HepG2 (cell line): ENCODE results near the gene MLLT10. TPM values are rescaled to one million over a fixed set of nuclear protein-coding genes. Genes with fewer than 3 reads are reported as not detected.
A peak's percentile ranks its signal among the peaks of the same experiment; 100 is the strongest.

ENCODE experiments used
- AHDC1 ChIP-seq: sonication (generic); formaldehyde crosslinking; IDR thresholded peaks from 2 replicates; pipeline ENCODE4 v1.5.1; 2020; ENCODE audit warnings: mild to moderate bottlenecking, missing genetic modification reagents, borderline replicate concordance
- DNMT3B ChIP-seq: conservative IDR thresholded peaks from 2 replicates; pipeline ENCODE4 v1.6.1; 2016; ENCODE audit warnings: missing biosample characterization, control low read depth
- HNRNPUL1 ChIP-seq: fragments of 200-400 bp; formaldehyde crosslinking; IDR thresholded peaks from 2 replicates; pipeline ENCODE4 v1.6.1; 2017; ENCODE audit warnings: low read depth, mild to moderate bottlenecking, low read length, moderate library complexity
- KDM1A ChIP-seq: IDR thresholded peaks from 2 replicates; pipeline ENCODE4 v1.6.1; 2016; ENCODE audit warnings: missing compliant biosample characterization
- KLF12 ChIP-seq: sonication (generic); formaldehyde crosslinking; IDR thresholded peaks from 2 replicates; pipeline ENCODE4 v1.4.0; 2020; ENCODE audit warnings: missing genetic modification reagents, borderline replicate concordance
- MZF1 ChIP-seq: sonication (generic); formaldehyde crosslinking; IDR thresholded peaks from 2 replicates; pipeline ENCODE4 v1.8.1; 2023; ENCODE audit warnings: mild to moderate bottlenecking, missing genetic modification reagents, borderline replicate concordance
- PHF20 ChIP-seq: sonication (generic); formaldehyde crosslinking; IDR thresholded peaks from 2 replicates; pipeline ENCODE4 v1.5.0; 2020; ENCODE audit warnings: mild to moderate bottlenecking, missing genetic modification reagents
- SSRP1 ChIP-seq: IDR thresholded peaks from 2 replicates; pipeline ENCODE4 v1.6.1; 2016; ENCODE audit warnings: control low read depth
- TAF15 ChIP-seq: fragments of 200-400 bp; formaldehyde crosslinking; IDR thresholded peaks from one replicate; pipeline ENCODE4 v1.6.1; 2018; ENCODE audit warnings: mild to moderate bottlenecking, low read depth, low read length; ENCODE audit not compliant: poor library complexity, severe bottlenecking
- TFDP1 ChIP-seq: IDR thresholded peaks from 2 replicates; pipeline ENCODE4 v1.6.1; 2016; ENCODE audit warnings: missing compliant biosample characterization, missing genetic modification reagents, borderline replicate concordance
- TRAFD1 ChIP-seq: sonication (generic); formaldehyde crosslinking; IDR thresholded peaks from 2 replicates; pipeline ENCODE4 v1.5.1; 2020; ENCODE audit warnings: missing genetic modification reagents, mild to moderate bottlenecking, borderline replicate concordance
- ZBTB42 ChIP-seq: sonication (generic); formaldehyde crosslinking; IDR thresholded peaks from 2 replicates; pipeline ENCODE4 v1.5.0; 2020; ENCODE audit warnings: mild to moderate bottlenecking, missing genetic modification reagents
- ZNF3 ChIP-seq: IDR thresholded peaks from 2 replicates; pipeline ENCODE4 v1.7.0; 2017; ENCODE audit warnings: inconsistent platforms
- ZNF33A ChIP-seq: sonication (generic); formaldehyde crosslinking; IDR thresholded peaks from 2 replicates; pipeline ENCODE4 v1.5.1; 2020; ENCODE audit warnings: missing genetic modification reagents, mild to moderate bottlenecking, moderate library complexity, borderline replicate concordance
- ZNF343 ChIP-seq: sonication (generic); formaldehyde crosslinking; IDR thresholded peaks from 2 replicates; pipeline ENCODE4 v1.4.0; 2020; ENCODE audit warnings: mild to moderate bottlenecking, missing genetic modification reagents
- ZNF549 ChIP-seq: sonication (generic); formaldehyde crosslinking; IDR thresholded peaks from 2 replicates; pipeline ENCODE4 v1.5.0; 2020; ENCODE audit warnings: missing genetic modification reagents
- ZNF580 ChIP-seq: IDR thresholded peaks from 2 replicates; pipeline ENCODE4 v1.6.1; 2016; ENCODE audit warnings: low read depth, borderline replicate concordance
- ZNF660 ChIP-seq: sonication (generic); formaldehyde crosslinking; IDR thresholded peaks from 2 replicates; pipeline ENCODE4 v1.5.1; 2020; ENCODE audit warnings: mild to moderate bottlenecking, low read depth, missing genetic modification reagents, borderline replicate concordance
- polyA plus RNA-seq, 8 experiments: library from polyadenylated mRNA; depleted of rRNA in 3 of 8; stranded (reverse) in 7 of 8; unstranded in 1 of 8; fragments of >200 nt; fragmentation: Illumina TruSeq in 4 of 8; extraction: Trizol in 4 of 8; gene quantifications; 2 replicates each; pipeline versions ENCODE4 v1.2.1 to v1.2.3, GENCODE V29; 2011 to 2016; ENCODE audit warnings: low read depth in 4 of 8, missing spikeins in 1 of 8, mixed read lengths in 1 of 8; ENCODE audit not compliant: insufficient read depth in 1 of 8
- total RNA-seq, 5 experiments: library from RNA; depleted of rRNA; stranded (reverse); fragments of >200 nt; fragmentation: Illumina TruSeq; extraction: Trizol; gene quantifications; 2 replicates each; pipeline ENCODE4 v1.2.3, GENCODE V29; 2016; ENCODE audit warnings: low read depth in 1 of 5

MLLT10 gene
- total and polyA plus RNA-seq, 2 of the 13 experiments (the other 11 are each of a cell fraction or from before 2014, with no cell fraction given) = 51.3 to 84.1 TPM

- TF ChIP-seq AHDC1 (CRISPR knock-in tag) (peak; percentile 46; the same call in 1 of the 2 replicates), TRAFD1 (CRISPR knock-in tag) (0 out of 2 replicates have a peak, but pooled peaks have one; percentile 42), ZNF343 (CRISPR knock-in tag) (peak; percentile 40; the same call in 1 of the 2 replicates), MZF1 (CRISPR knock-in tag) (no peak), ZBTB42 (0 out of 2 replicates have a peak, but pooled peaks have one; percentile 9), ZNF3 (no peak), DNMT3B (CRISPR knock-in tag) (no peak), ZNF660 (CRISPR knock-in tag) (no peak), ZNF33A (CRISPR knock-in tag) (no peak), PHF20 (peak; percentile 56; the same call in 1 of the 2 replicates), KLF12 (CRISPR knock-in tag) (peak; percentile 50; the same call in 1 of the 2 replicates), HNRNPUL1 (0 out of 2 replicates have a peak, but pooled peaks have one; percentile 62), ZNF580 (peak; percentile 98), KDM1A (CRISPR knock-in tag) (no peak), ZNF549 (CRISPR knock-in tag) (no peak), TAF15 (no peak), TFDP1 (peak; percentile 84; the same call in 1 of the 2 replicates), SSRP1 (CRISPR knock-in tag) (no peak)
Observed at GRCh38 chr10:21495752-21496342, 38.2 kb upstream of the MLLT10 start (continued).
